NOMO-1 treated with dmso at 0.1 percent for 144 hours (cell line): ENCODE measurements around the gene KIAA1210.

Experiments used
- DNase-seq: peaks from one replicate; lab custom pipeline; 2025; ENCODE audit not compliant: unreplicated experiment; lab: John Stamatoyannopoulos, UW

The KIAA1210 gene

GRCh38 chrX:119093991-119094735 lies 33.4 kb downstream of the KIAA1210 start:
- DNase-seq: no peak

- DNase-seq: no peak
These were observed 37.0 kb downstream of the KIAA1210 start for GRCh38 chrX:119090627-119091026.

- peak; percentile 22 for DNase-seq
These were observed 38.0 kb downstream of the KIAA1210 start for GRCh38 chrX:119089619-119090018.

GRCh38 chrX:119087121-119087520 lies 40.5 kb downstream of the KIAA1210 start:
- DNase-seq: no peak

GRCh38 chrX:119084766-119085165 lies 42.8 kb downstream of the KIAA1210 start:
- DNase-seq: no peak

GRCh38 chrX:119082278-119082677 lies 45.3 kb downstream of the KIAA1210 start:
- no peak for DNase-seq

- no peak for DNase-seq
These were observed 52.2 kb downstream of the KIAA1210 start for GRCh38 chrX:119075270-119076025.

- no peak for DNase-seq
These were observed 53.7 kb downstream of the KIAA1210 start for GRCh38 chrX:119073911-119074310.

GRCh38 chrX:119073200-119073905 lies 54.3 kb downstream of the KIAA1210 start:
- no peak for DNase-seq

GRCh38 chrX:119072744-119073143 lies 54.9 kb downstream of the KIAA1210 start, which contains the start of gene CT47C1:
Gene CT47C1 (plus strand): TSS chrX:119072993. CDS start chrX:119073226, 233 bp downstream.
- no peak for DNase-seq

- no peak for DNase-seq
These were observed 56.2 kb downstream of the KIAA1210 start for GRCh38 chrX:119071381-119071780.

GRCh38 chrX:119069762-119070161 lies 57.9 kb downstream of the KIAA1210 start:
- no peak for DNase-seq

- no peak for DNase-seq
These were observed 58.5 kb downstream of the KIAA1210 start for GRCh38 chrX:119069128-119069527.

- DNase-seq: no peak
These were observed 60.4 kb downstream of the KIAA1210 start for GRCh38 chrX:119067023-119067739.

- no peak for DNase-seq
These were observed 64.2 kb downstream of the KIAA1210 start for GRCh38 chrX:119063428-119063827.

- DNase-seq: no peak
These were observed 64.8 kb downstream of the KIAA1210 start for GRCh38 chrX:119062750-119063374.

GRCh38 chrX:119055687-119056086 lies 71.9 kb downstream of the KIAA1210 start:
- DNase-seq: no peak

GRCh38 chrX:119045884-119046283 lies 81.7 kb downstream of the KIAA1210 start:
- DNase-seq: no peak

- no peak for DNase-seq
These were observed 84.6 kb downstream of the KIAA1210 start for GRCh38 chrX:119042996-119043395.

- DNase-seq: no peak
These were observed 85.6 kb downstream of the KIAA1210 start for GRCh38 chrX:119042040-119042439.

- no peak for DNase-seq
These were observed 86.4 kb downstream of the KIAA1210 start for GRCh38 chrX:119041175-119041574.
